ENCODE measurements around the gene MAPK12.

Gene MAPK12

GRCh38 chr22:50248196-50249081 lies 13.0 kb downstream of the MAPK12 start:
- ATAC-seq (ENCODE audit: low read depth) (no peak), DNase-seq (ENCODE audit: low spot score) (no peak)
- Histone ChIP-seq H3K36me3 (ENCODE audit: low read depth) (peaks cover 13% of the 10 kb centered on the region), H3K9me3 (ENCODE audit: severe bottlenecking) (no peaks in the 10 kb centered on the region), H3K4me1 (ENCODE audit: insufficient read depth, poor library complexity, severe bottlenecking) (no peaks in the 10 kb centered on the region), H3K27me3 (ENCODE audit: insufficient read depth, poor library complexity, severe bottlenecking) (no peaks in the 10 kb centered on the region), H3K27ac (ENCODE audit: poor library complexity, severe bottlenecking) (no peak overlapping the region), H3K4me3 (ENCODE audit: severe bottlenecking) (no peak overlapping the region)
- no peak for TF ChIP-seq CTCF (IDR thresholded peaks at IDR 0.05; ENCODE audit: poor library complexity, severe bottlenecking)

GRCh38 chr22:50247748-50248147 lies 13.7 kb downstream of the MAPK12 start:
- TF ChIP-seq CTCF (IDR thresholded peaks at IDR 0.05; ENCODE audit: poor library complexity, severe bottlenecking), result no peak
- H3K9me3 ChIP-seq (ENCODE audit: severe bottlenecking), result no peaks in the 10 kb centered on the region
- H3K27ac ChIP-seq (ENCODE audit: poor library complexity, severe bottlenecking), result no peak overlapping the region
- ATAC-seq (ENCODE audit: low read depth) (peak; percentile 41), DNase-seq (ENCODE audit: low spot score) (peak; percentile 89)
- H3K4me3 ChIP-seq (ENCODE audit: severe bottlenecking), result no peak overlapping the region
- H3K27me3 ChIP-seq (ENCODE audit: insufficient read depth, poor library complexity, severe bottlenecking), result no peaks in the 10 kb centered on the region
- H3K4me1 ChIP-seq (ENCODE audit: insufficient read depth, poor library complexity, severe bottlenecking), result no peaks in the 10 kb centered on the region
- peaks cover 13% of the 10 kb centered on the region for H3K36me3 ChIP-seq (ENCODE audit: low read depth)

- no peak for TF ChIP-seq CTCF (IDR thresholded peaks at IDR 0.05; ENCODE audit: poor library complexity, severe bottlenecking)
- no peak for ATAC-seq (ENCODE audit: low read depth)
- Histone ChIP-seq H3K27ac (ENCODE audit: poor library complexity, severe bottlenecking) (no peak overlapping the region), H3K4me1 (ENCODE audit: insufficient read depth, poor library complexity, severe bottlenecking) (peaks cover 1% of the 10 kb centered on the region), H3K27me3 (ENCODE audit: insufficient read depth, poor library complexity, severe bottlenecking) (no peaks in the 10 kb centered on the region), H3K9me3 (ENCODE audit: severe bottlenecking) (no peaks in the 10 kb centered on the region), H3K4me3 (ENCODE audit: severe bottlenecking) (no peak overlapping the region), H3K36me3 (ENCODE audit: low read depth) (peaks cover 13% of the 10 kb centered on the region)
- DNase-seq (ENCODE audit: low spot score), result no peak
Measured at GRCh38 chr22:50246242-50247175, 15.0 kb downstream of the MAPK12 start.

- TF ChIP-seq CTCF (IDR thresholded peaks at IDR 0.05; ENCODE audit: poor library complexity, severe bottlenecking), result no peak
- DNase-seq (ENCODE audit: low spot score) (no peak), ATAC-seq (ENCODE audit: low read depth) (peak; percentile 37; the same call in 2 of the 3 replicates)
- peaks cover 19% of the 10 kb centered on the region for H3K36me3 ChIP-seq (ENCODE audit: low read depth)
- H3K4me1 ChIP-seq (ENCODE audit: insufficient read depth, poor library complexity, severe bottlenecking), result peaks cover 8% of the 10 kb centered on the region
- no peaks in the 10 kb centered on the region for H3K9me3 ChIP-seq (ENCODE audit: severe bottlenecking)
- peak overlapping the region; percentile 74 for H3K4me3 ChIP-seq (ENCODE audit: severe bottlenecking)
- H3K27ac ChIP-seq (ENCODE audit: poor library complexity, severe bottlenecking), result peak overlapping the region; percentile 63
- no peaks in the 10 kb centered on the region for H3K27me3 ChIP-seq (ENCODE audit: insufficient read depth, poor library complexity, severe bottlenecking)
Measured at GRCh38 chr22:50245214-50246072, 16.0 kb downstream of the MAPK12 start.
